ENCODE measurements around the gene RAMP1.

- no peak for TF ChIP-seq CTCF (conservative IDR thresholded peaks at IDR 0.05; ENCODE audit: low read length)
- TF ChIP-seq EZH2phosphoT487 (IDR thresholded peaks at IDR 0.05; ENCODE audit: borderline replicate concordance), result no peak
Measured at GRCh38 chr2:237878321-237879057, 19.1 kb downstream of the RAMP1 start.
